CD4-positive, alpha-beta T cell treated with Interleukin-17A for 4 hours (primary cell): ENCODE data around the gene AVL9.

Experiments used
- DNase-seq: peaks from one replicate; pipeline ENCODE4 v3.0.0-alpha.2; 2020; ENCODE audit warnings: mixed read lengths

Gene AVL9

DNA sequence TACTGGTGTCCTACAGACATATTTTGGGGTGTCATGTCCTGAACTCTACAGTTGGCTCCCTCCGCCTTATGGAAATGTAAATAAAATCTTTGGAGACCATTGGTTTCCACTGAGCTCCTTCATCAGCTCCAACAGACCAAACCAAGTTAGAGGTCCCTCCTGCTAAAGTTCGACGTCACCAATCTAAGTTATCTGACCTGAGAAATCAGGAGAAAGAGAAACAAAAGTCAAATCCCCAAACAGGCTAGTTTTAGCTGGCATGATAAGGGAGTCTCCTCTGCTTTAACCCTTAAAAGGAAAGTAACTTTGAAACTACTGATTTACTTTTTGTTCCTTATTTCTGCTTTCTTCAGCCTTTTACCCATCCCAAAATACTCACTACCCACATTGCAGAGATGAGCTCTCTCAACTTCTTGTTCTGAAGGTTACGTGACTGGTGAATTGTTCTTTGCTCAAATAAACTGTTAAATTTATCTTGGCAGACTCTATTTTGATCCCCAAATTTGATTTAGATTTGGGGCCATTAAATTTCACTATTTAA lies 39.9 kb downstream of the AVL9 start:
- DNase-seq: no peak

DNA sequence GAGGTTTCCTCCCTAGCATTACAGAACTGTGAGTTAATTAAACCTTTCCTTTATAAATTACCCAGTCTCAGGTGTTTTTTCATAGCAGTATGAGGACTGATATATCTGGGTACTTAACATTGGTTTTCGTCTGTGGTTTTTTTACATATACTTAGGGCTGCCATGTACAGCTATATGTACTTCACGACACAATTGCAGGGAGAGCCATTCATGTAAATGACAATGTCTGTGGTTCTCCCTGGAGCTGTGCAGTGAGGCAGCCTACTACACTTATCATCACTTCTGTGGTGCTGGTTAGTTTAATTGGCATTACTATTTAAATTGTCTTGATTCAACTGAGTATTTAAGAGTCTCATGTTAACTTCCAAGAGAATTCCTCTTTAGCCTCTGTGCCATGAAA lies 40.7 kb downstream of the AVL9 start:
- no peak for DNase-seq

DNA sequence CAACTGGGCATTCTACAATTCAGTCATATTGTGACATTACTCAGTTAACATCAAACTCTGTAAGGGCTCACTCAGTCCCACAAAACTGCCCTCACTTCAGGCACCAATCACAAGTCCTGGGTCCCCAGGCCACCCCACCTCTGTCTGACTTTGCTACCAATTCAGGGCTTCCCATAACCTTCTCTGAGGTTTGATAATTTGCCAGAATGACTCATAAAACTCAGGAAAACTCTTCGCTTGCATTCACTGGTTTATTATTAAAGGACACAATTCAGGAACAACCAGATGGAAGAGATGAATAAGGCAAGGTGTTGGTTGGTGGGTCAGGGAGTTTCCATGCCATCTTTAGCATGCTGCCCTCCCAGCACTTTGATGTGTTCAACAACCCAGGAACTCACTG lies 41.3 kb downstream of the AVL9 start:
- no peak for DNase-seq

GRCh38 chr7:32537760-32538159 lies 42.5 kb downstream of the AVL9 start:
- no peak for DNase-seq

- no peak for DNase-seq
Observed at GRCh38 chr7:32539366-32539765, 44.1 kb downstream of the AVL9 start.

DNA sequence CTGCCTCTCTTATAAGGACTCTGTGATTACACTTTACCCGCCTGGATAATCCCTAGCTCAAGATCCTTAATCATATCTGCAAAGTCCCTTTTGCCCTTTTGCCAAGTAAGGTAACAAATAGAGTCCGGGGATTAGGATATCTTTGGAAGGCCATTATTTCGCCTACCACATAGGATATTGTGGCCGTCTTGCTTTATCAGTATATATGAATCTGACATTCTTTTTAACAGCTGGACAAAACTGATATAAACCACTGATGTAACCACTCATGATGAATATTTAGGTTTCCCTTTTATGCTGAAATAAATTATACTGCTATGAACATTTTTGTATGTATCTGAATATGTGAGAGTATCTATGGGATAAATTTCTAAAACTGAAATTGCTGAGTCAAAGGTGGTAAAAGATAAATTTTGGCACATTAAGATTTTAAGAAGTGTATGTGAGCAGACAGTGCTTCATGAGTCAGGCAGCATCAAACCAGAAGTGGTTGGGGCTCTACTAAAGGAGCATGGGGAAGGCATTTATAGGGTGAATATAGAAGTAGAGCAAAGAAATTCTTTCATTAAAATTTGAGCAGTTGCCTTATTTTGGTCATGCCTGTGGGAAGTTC lies 44.7 kb downstream of the AVL9 start:
- no peak for DNase-seq

DNA sequence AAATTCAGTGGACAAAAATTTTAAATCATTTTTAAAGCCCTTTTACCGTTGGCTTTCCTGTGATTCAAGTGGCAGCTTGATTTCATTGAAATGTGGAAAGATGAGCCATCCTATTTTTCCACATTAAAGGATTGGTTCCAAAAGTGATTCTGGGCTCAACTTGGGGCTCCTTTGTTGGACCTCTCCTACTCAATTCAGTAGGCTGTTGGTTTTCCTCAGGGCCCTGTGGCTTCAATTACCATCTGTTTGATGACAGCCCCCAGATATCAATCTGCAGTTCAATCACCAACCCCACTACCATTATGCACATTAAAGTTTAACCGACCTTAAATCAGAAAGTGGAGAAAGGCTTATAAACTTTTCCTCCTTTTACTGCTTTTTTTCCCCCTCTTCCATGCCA lies 47.3 kb downstream of the AVL9 start:
- DNase-seq: no peak

DNA sequence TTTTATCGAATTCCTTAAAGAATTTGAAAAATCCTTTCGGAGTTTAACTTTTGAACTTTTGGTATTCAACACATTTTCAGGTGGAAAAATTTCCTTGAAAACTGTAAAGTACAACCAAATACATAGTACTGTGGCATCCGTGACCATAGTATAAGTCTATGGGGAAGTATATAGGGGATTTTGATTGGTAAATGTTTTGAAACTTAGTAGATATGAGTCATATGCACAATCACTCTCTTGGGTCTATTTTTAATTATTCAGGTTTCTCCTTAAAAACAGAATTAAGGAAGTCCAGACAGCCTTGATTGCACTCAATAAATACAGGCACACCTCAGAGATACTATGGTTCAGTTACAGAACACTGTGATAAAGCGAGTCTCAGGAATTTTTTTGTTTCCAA lies 64.2 kb downstream of the AVL9 start:
- no peak for DNase-seq

DNA sequence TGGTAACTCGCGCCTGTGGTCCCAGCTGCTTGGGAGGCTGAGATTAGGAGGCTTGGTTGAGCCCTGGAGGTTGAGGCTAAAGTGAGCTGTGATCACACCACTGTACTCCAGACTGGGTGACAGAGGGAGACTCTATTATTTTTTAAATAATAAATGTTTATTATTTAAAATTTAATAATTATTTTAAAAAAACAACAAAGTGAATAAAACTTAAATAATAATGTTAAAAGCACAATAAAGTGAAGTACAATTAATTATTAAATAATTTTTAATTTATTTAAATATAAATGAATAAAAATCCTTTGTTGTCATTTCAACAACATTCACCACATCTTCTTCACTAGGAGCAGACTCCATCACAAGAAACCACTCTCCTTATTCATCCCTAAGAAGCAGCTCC lies 64.8 kb downstream of the AVL9 start:
- DNase-seq: no peak

DNA sequence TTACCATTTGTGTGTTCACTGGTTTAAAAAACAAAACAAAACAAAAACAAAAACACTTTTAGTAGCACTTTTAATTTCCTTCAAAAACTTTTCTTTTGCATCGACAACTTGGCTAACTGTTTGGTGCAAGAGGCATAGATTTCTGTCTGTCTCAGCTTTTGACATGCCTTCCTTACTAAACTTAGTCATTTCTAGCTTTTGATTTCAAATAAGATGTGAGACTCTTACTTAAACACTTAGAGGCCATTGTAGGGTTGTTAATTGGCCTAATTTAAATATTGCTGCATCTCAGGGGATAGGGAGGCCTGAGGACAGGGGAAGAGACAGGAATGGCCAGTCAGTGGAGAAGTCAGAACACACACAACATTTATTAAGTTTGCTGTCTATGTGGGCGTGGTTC lies 66.3 kb downstream of the AVL9 start:
- DNase-seq: no peak

DNA sequence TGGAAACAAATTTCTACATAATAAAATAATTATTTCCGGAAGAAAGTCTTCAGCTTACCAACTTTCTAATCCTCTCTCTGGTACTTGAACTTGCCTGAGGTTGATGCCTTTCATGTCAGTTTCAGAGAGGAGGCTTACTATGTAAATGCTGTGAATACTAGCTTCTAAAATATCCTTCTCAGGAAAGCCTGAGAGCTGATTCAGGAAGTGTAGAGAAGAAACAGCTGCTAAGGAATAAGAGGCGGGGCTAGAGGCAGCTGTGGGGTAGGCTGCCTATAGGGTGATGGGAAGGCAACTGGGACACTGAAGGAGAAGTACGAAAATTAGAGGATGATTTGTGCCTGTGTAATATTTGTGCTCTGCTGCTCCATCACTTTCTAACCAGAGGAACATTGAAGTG lies 69.3 kb downstream of the AVL9 start:
- DNase-seq: no peak

DNA sequence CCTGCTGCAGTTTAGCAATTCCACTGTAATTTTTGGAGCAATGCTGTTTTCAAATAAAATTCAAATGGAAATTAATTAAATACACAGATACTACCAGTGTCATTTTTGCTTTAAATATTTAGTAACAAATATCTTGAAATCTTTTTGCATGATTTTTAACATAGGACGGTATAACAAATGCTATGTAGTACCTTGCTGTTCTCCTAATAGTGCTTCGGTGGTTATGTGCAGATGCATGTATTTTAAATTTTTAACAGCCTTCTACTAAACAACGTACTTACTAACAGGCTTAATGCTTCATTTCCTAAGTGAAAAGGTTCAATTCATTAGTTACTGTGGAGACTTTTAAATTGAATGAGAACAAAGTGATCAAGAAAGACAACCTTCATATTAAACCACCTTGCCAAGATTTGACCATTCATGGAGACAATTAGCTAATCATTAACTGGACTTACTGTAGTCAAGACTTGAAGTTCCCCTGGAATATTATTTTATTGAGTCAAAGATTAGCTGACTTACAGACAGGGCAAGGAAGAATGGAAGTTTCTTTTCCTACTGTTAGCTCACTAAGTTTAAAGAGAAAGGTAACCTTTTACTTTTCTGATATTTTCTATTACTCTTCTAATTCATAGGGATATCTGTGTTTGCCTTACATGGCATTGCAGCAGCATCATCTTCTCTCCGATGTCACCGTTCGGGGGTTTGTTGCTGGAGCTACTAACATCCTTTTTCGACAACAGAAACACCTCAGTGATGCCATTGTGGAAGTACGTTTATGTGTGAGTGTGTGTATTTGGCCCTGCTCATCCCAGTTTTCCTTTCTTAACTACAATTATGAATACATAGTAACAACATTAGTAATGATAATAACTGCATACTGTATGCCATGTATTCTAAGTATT lies 74.3 kb downstream of the AVL9 start:
- no peak for DNase-seq

DNA sequence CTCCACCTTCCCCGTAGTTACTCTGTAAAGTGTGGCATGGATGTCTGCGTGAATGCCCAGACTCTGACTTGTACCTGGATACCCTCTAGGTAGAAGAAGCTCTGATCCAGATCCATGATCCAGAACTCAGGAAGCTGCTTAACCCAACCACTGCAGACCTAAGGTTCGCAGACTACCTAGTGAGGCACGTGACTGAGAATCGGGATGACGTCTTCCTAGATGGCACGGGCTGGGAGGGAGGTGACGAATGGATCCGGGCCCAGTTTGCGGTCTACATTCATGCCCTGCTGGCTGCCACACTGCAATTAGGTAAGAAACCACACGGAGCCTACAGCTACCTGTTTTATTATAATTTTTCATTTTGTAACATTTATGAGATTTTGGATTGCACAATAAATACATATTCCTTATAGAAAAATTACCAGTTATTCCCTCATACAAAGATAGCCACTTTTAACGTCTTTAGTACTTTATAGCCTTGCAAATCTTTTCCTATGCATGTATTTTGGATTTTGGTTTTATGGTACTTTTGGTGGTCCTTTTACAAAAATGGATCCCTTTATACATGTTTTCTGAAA lies 77.9 kb downstream of the AVL9 start:
- no peak for DNase-seq

- no peak for DNase-seq
Observed at GRCh38 chr7:32574626-32575025, 79.3 kb downstream of the AVL9 start.

DNA sequence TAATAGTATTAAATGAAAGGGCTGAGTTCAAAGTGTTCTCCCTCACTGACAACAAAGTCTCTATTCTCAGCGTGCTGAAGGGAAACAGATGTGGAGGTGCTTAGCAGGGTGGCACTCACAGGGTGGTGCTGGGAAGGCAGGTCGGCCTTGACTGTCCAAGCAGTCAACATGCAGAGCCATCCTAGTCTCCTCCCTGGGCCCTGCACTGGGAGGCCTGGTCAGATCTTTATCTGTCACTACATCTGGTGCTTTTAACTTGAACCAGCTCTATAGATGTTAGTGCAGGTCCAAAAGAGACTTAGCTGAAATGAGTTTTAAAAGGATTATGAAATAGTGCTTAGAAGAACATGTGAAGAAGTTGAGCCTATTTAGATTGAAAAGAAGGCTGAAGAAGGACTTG lies 82.1 kb downstream of the AVL9 start:
- DNase-seq: no peak

DNA sequence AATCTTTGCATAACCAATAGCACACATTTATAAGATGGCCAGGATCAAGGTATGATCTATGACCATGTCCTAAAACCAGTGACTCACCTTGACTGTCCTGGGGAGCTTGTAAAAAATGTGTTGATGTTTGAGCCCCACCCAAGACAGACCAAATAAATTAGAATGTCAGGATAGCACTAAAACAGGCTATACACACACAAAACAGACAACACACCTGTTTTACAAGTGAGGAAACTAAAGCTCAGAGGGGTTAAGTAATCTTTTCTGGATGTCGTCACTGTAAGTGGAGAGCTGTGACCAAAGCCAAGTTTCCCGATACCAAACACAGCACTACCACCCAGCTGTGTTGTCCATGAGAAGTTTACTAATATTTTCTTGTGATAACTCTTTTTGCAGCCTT lies 84.5 kb downstream of the AVL9 start:
- no peak for DNase-seq

DNA sequence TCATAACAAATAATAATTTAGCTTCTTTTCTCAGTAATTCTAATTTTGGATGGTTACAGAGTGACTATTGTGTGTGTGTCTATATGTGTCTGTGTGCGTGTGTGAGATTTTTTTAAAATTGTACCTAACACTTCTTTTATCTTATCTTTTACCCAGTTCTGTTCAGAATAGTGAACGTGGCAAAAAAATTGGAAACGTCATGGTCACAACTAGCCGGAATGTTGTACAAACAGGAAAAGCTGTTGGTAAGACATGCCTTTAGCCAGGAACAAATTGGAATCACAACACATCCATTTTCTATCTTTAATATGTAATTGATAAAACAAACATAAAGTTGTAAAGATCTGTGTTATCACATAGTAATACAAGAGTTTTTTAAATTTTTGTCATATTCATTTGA lies 85.4 kb downstream of the AVL9 start:
- DNase-seq: no peak

GRCh38 chr7:32582036-32582435 lies 86.7 kb downstream of the AVL9 start:
- DNase-seq: no peak

- DNase-seq: no peak
Observed at GRCh38 chr7:32583791-32584190, 88.5 kb downstream of the AVL9 start.

DNA sequence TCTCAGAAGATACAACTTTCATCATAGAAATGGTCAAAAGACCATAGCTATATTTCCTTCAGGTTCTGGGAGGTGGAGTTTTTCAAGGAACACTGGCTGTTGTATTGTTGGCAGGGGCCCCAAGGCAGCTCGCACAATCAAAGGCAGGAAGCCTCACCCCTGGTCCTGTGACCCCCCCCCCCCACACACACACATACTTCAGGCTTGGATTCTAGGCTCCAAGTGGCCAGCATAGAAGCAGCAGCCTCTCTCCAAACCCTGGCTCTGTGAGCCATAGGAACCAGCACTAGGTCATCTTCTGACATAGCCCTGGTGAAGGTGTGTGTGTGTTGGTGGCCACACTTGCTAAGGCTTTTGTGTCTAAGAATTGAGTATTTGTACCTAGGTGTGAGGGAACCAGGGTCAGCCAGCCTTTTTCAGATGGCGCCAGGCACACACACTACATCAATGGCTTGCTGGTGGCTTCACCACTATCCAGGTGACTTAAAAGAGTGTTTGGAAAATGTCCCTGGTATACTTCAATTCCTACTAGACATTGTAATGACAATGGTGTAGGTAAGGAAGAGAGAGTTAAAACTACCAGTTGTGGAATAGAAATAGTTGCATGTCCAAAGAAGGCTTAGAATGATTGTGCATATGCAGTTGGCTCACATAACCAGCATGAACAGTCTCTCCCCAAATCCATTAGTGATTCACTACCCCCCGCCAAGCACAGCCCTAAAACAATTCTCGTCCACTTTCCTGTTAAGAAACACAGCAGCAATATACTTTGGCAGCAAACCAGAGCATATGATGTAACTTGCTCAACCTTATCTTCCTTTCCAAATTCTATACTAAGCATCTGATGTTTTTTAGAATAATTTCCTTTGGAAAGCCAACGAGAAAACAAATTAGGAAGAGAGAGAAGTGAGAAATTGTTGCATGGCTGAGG lies 91.3 kb downstream of the AVL9 start:
- DNase-seq: no peak

- no peak for DNase-seq
Observed at GRCh38 chr7:32587411-32587948, 92.2 kb downstream of the AVL9 start.

GRCh38 chr7:32588657-32589056 lies 93.4 kb downstream of the AVL9 start:
- DNase-seq: no peak

- no peak for DNase-seq
Observed at GRCh38 chr7:32591938-32592337, 96.6 kb downstream of the AVL9 start.
